NCI-H2171 (cell line): ENCODE data around the gene PPP2R5A.
"Not testable (repeated sequence)": the region's sequence is repeated elsewhere in the genome, so short reads cannot be mapped to it uniquely, and the experiment has no call there.

ENCODE experiments used
- DNase-seq: peaks from one replicate; lab custom pipeline; 2025; lab: John Stamatoyannopoulos, UW

PPP2R5A gene

GRCh38 chr1:212355230-212355969, 70.2 kb downstream of the PPP2R5A start:
- DNase-seq: no peak

- DNase-seq: no peak
Observed at GRCh38 chr1:212359794-212360479, 74.7 kb downstream of the PPP2R5A start.

GRCh38 chr1:212364985-212365384, 79.8 kb downstream of the PPP2R5A start:
- no peak for DNase-seq

- DNase-seq: no peak
Observed at GRCh38 chr1:212366901-212367300, 81.7 kb downstream of the PPP2R5A start.

- no peak for DNase-seq
Observed at GRCh38 chr1:212367474-212368072, 82.4 kb downstream of the PPP2R5A start.

GRCh38 chr1:212368073-212368484, 82.9 kb downstream of the PPP2R5A start:
- peak; percentile 41 for DNase-seq

- no peak for DNase-seq
Observed at GRCh38 chr1:212375986-212376385, 90.8 kb downstream of the PPP2R5A start.

- DNase-seq: no peak
Observed at GRCh38 chr1:212377644-212378043, 92.4 kb downstream of the PPP2R5A start.

GRCh38 chr1:212379366-212379765, 94.2 kb downstream of the PPP2R5A start:
- DNase-seq: no peak

- no peak for DNase-seq
Observed at GRCh38 chr1:212381397-212382035, 96.3 kb downstream of the PPP2R5A start.

- DNase-seq: no peak
Observed at GRCh38 chr1:212386029-212386428, 100.8 kb downstream of the PPP2R5A start.

GRCh38 chr1:212388985-212389716, 103.9 kb downstream of the PPP2R5A start:
- DNase-seq: no peak

- not testable (repeated sequence) for DNase-seq
Observed at GRCh38 chr1:212395678-212396437, 110.6 kb downstream of the PPP2R5A start.

- DNase-seq: no peak
Observed at GRCh38 chr1:212396638-212397037, 111.4 kb downstream of the PPP2R5A start.

GRCh38 chr1:212397171-212397570, 112.0 kb downstream of the PPP2R5A start:
- DNase-seq: no peak

GRCh38 chr1:212401042-212401441, 115.8 kb downstream of the PPP2R5A start:
- no peak for DNase-seq

GRCh38 chr1:212401838-212402582, 116.8 kb downstream of the PPP2R5A start:
- no peak for DNase-seq

- DNase-seq: no peak
Observed at GRCh38 chr1:212402666-212403321, 117.6 kb downstream of the PPP2R5A start.

GRCh38 chr1:212410231-212410820, 125.1 kb downstream of the PPP2R5A start:
- DNase-seq: no peak
